GM19043 (cell line): ENCODE data around the gene PHAX.
A peak's percentile ranks its signal among the peaks of the same experiment; 100 is the strongest.
"Not testable (repeated sequence)": the region's sequence is repeated elsewhere in the genome, so short reads cannot be mapped to it uniquely, and the experiment has no call there.

Experiments
- ATAC-seq: cut with Tn5 transposase; IDR thresholded peaks from one replicate; pipeline ENCODE4 v1.9.1; 2021; ENCODE audit warnings: low read depth; ENCODE audit not compliant: unreplicated experiment

Gene PHAX

GRCh38 chr5:126656401-126657007 lies 55.8 kb downstream of the PHAX start:
- no peak for ATAC-seq

DNA sequence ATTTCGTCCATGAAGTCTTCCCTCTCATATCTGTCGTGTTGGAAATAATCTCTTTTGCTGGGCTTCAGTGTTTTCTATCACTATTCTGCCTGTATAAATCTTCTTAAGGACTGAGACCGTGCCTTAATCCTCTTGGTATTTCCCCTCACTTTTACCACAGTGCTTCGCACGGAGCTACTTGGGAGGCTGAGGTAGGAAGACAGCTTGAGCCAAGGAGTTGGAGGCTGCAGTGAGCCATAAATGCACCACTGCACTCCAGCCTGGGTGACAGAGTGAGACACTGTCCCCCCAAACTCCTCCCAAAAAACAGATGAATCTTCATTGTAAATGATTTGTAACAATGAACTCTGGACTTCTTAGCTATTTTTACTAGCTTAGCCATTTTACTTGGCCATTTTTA lies 57.8 kb downstream of the PHAX start:
- no peak for ATAC-seq

DNA sequence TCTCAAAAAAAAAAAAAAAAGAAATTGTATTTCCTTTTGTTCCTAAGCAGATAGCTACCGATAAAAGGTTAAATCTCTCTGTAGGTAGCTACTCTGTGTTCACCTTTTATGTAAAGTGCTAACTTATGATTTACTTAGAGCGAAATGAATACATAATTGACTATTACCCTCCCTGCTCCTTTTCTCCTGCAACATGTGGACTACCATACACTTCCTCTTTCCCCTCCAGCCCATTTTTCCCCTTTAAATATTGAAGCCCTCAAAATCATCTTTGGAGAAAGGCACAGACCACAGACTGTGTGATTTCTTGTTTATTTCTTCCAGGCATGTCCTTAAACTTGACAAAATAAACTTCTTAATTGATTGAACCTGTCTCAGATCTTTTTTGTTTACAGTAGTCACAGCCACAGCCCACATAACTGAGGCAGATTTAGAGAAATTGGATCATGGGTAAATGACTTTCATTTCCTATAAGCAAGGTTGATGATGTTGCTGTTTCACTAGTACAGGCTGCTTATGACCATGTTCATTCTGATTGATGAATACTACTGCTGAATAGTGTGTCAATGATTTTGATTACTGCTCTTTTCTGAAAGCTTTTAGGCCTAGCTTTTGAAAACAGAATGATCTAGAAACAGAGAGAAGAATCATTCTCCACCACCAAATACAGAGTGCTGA lies 59.2 kb downstream of the PHAX start:
- peak; percentile 59 for ATAC-seq

GRCh38 chr5:126664586-126664985 lies 63.8 kb downstream of the PHAX start:
- no peak for ATAC-seq

DNA sequence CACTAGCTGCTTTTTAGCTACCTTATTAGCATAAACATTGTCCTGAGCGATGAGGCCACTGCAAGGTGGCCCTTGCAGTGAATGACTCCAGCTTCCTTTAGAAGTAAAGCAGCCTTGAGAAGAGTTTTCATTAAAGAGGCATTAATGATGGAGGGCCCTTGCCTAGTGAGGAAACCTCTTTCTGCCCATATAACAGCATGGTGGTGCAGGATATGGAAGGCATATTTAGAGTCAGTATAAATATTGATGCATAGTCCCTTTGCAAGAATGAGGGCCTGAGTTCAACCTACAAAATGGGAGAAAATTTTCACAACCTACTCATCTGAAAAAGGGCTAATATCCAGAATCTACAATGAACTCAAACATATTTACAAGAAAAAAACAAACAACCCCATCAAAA lies 69.4 kb downstream of the PHAX start:
- ATAC-seq: not testable (repeated sequence)

DNA sequence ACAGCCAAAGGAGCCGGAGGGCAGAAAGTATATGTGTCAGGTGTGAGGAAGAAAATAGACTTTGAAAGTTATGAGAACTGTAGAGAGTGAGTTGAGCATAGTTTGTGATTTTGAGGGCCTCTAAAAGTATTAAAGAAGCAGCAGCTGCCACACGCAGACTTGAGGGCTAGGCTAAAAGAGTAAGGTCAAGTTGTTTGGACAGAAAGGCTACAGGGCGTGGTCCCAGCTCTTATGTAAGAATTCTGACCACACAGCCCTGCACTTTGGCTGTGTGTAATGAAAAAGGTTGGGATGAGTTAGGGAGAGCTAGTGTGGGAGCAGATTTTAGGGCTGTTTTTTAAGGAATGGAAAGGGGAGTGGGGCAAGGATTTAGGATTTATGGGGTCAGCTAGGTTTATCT lies 70.9 kb downstream of the PHAX start:
- ATAC-seq: not testable (repeated sequence)

- ATAC-seq: no peak
Observed at GRCh38 chr5:126673477-126673876, 72.7 kb downstream of the PHAX start.

DNA sequence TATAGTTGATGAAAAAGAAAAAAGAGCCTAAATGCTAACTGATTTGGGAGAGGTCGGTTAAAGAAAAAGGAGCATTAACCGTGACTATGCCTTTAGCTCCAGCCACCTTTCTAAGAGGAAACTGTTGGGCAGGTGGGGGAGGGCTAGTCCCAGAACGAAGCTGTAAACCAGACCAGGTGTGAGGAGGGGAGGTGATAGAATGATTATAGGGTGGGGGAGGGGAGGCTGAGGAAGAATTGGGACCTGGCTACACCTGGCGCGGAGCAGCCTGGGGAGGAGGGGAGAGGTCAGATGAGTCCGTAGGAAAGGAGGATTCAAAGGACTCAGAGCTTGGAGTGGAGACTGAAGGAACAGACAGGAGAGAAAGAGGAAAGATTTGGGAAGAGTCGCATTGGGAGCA lies 73.4 kb downstream of the PHAX start:
- ATAC-seq: no peak

- ATAC-seq: no peak
Observed at GRCh38 chr5:126675338-126675737, 74.6 kb downstream of the PHAX start.

DNA sequence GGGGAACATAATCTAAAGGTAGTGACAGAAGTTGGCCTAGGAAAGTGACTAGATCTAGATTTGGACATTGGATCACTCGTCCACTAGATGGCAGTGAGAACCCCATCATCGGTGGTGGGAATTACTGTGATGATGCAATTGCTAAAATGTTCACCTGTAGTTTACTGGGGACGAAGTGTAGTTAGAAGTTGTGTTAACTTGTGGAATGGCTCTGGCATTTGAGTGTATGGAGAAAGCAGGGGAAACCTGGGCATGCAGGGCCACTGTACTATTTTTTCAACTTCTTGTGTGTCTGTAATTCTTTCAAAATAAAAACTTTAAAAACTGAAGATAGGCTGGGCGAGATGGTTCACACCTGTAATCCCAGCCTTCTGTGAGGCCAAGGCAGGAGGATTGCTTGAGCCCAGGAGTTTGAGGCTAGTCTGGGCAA lies 75.5 kb downstream of the PHAX start:
- peak; percentile 72 for ATAC-seq
